ENCODE data around the gene PTPRK.

PTPRK gene

DNA sequence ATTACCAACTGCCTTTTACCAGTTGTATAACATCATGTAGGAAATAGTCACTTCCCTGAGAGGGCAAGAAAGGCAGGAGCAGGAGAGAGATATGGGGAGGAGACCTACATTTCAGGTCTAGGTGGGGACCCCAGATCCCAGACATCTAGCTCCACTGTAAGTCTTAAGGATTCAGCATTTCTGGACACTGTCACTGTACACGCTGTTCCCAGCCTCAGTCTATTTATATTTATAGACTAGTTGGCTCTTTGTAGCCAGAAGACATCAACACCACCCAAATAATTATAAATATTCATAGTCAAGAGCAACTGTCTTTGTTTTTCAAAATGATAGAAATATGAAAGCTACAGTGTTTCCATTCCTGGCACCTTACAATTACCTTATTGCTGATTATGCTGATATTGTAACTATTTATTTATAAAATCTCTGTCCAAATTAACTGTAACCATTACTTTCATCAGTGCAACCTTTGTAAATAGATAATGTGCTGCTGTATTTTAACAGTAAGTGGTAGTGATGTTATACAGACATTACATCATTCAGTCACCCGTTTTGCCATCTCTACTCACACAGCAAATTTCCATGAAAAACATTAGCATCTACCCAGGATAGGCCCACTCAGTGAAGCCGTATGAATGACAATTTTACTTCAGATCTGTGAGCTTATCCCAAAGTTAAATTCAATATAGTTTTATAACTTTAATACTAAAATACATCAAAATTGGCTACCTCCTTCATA lies 162.8 kb downstream of the PTPRK start:
- no peak overlapping the region for H3K4me2 ChIP-seq (ENCODE audit: insufficient read depth, low read length, poor library complexity, severe bottlenecking)
- no peak overlapping the region for H4K8ac ChIP-seq (ENCODE audit: low read depth, low read length)
- no peak overlapping the region for H3K27ac ChIP-seq (replicated peaks; ENCODE audit: low read length)
- DNase-seq (ENCODE audit: low spot score): no peak
- H3K36me3 ChIP-seq (replicated peaks in 1 of 2; ENCODE audit: control insufficient read depth in 2 of 2, insufficient read depth in 2 of 2, low read length in 2 of 2): no peaks in the 10 kb centered on the region
- H4K91ac ChIP-seq (ENCODE audit: low read depth, low read length, poor library complexity): no peak overlapping the region
- H2BK5ac ChIP-seq (ENCODE audit: low read length): no peak overlapping the region
- H3K4me1 ChIP-seq (ENCODE audit: control insufficient read depth in 2 of 2, insufficient read depth in 1 of 2, low read depth in 1 of 2, low read length in 2 of 2): peaks cover 0 to 3% of the 10 kb centered on the region in 2 donors
- H3K4ac ChIP-seq (ENCODE audit: low read length): no peak overlapping the region
- no peaks in the 10 kb centered on the region for H3K9me3 ChIP-seq (replicated peaks in 1 of 2; ENCODE audit: control insufficient read depth in 2 of 2, insufficient read depth in 1 of 2, low read depth in 1 of 2, low read length in 2 of 2)
- H3K4me3 ChIP-seq (ENCODE audit: low read length in 2 of 2): no peak overlapping the region
- no peak overlapping the region for H3K23ac ChIP-seq (ENCODE audit: low read depth, low read length, poor library complexity)
- H3K79me1 ChIP-seq (ENCODE audit: low read depth, low read length): no peaks in the 10 kb centered on the region
- H2BK120ac ChIP-seq (ENCODE audit: low read depth, low read length): no peak overlapping the region
- no peak overlapping the region for H2AFZ ChIP-seq (ENCODE audit: low read length)
- H3K14ac ChIP-seq (ENCODE audit: low read length): no peak overlapping the region
- H2BK15ac ChIP-seq (ENCODE audit: low read length): no peak overlapping the region
- H3K27me3 ChIP-seq (ENCODE audit: control insufficient read depth in 3 of 3, insufficient read depth in 3 of 3, low read depth in 1 of 3, low read length in 3 of 3): no peaks in the 10 kb centered on the region
- no CpG with 5 or more reads among the region's 3 CpGs for WGBS, 2 donors (ENCODE audit: extremely low coverage in 2 of 2, insufficient read length in 2 of 2, insufficient replicate concordance in 1 of 2)
- no peak overlapping the region for H3K18ac ChIP-seq (ENCODE audit: low read length)
- H3K9ac ChIP-seq (ENCODE audit: low read depth, low read length, poor library complexity): no peak overlapping the region
- H2AK5ac ChIP-seq (ENCODE audit: low read depth, low read length): no peak overlapping the region
- no peak overlapping the region for H2BK12ac ChIP-seq (ENCODE audit: low read length)

- no peaks in the 10 kb centered on the region for H3K9me3 ChIP-seq (replicated peaks in 1 of 2; ENCODE audit: control insufficient read depth in 2 of 2, insufficient read depth in 1 of 2, low read depth in 1 of 2, low read length in 2 of 2)
- H2BK5ac ChIP-seq (ENCODE audit: low read length): no peak overlapping the region
- H3K36me3 ChIP-seq (replicated peaks in 1 of 2; ENCODE audit: control insufficient read depth in 2 of 2, insufficient read depth in 2 of 2, low read length in 2 of 2): no peaks in the 10 kb centered on the region
- no CpG with 5 or more reads among the region's 1 CpG for WGBS, 2 donors (ENCODE audit: extremely low coverage in 2 of 2, insufficient read length in 2 of 2, insufficient replicate concordance in 1 of 2)
- no peak overlapping the region for H2BK12ac ChIP-seq (ENCODE audit: low read length)
- H2AK5ac ChIP-seq (ENCODE audit: low read depth, low read length): no peak overlapping the region
- no peak overlapping the region for H3K9ac ChIP-seq (ENCODE audit: low read depth, low read length, poor library complexity)
- H2AFZ ChIP-seq (ENCODE audit: low read length): no peak overlapping the region
- no peak overlapping the region for H4K91ac ChIP-seq (ENCODE audit: low read depth, low read length, poor library complexity)
- H3K4me1 ChIP-seq (ENCODE audit: control insufficient read depth in 2 of 2, insufficient read depth in 1 of 2, low read depth in 1 of 2, low read length in 2 of 2): no peaks in the 10 kb centered on the region
- DNase-seq (ENCODE audit: low spot score): no peak
- no peak overlapping the region for H3K14ac ChIP-seq (ENCODE audit: low read length)
- H3K79me1 ChIP-seq (ENCODE audit: low read depth, low read length): no peaks in the 10 kb centered on the region
- no peak overlapping the region for H2BK120ac ChIP-seq (ENCODE audit: low read depth, low read length)
- no peak overlapping the region for H3K23ac ChIP-seq (ENCODE audit: low read depth, low read length, poor library complexity)
- no peak overlapping the region for H2BK15ac ChIP-seq (ENCODE audit: low read length)
- no peak overlapping the region for H3K4me3 ChIP-seq (ENCODE audit: low read length in 2 of 2)
- H3K4ac ChIP-seq (ENCODE audit: low read length): no peak overlapping the region
- H4K8ac ChIP-seq (ENCODE audit: low read depth, low read length): no peak overlapping the region
- H3K18ac ChIP-seq (ENCODE audit: low read length): no peak overlapping the region
- H3K27ac ChIP-seq (replicated peaks; ENCODE audit: low read length): no peak overlapping the region
- no peaks in the 10 kb centered on the region for H3K27me3 ChIP-seq (ENCODE audit: control insufficient read depth in 3 of 3, insufficient read depth in 3 of 3, low read depth in 1 of 3, low read length in 3 of 3)
- H3K4me2 ChIP-seq (ENCODE audit: insufficient read depth, low read length, poor library complexity, severe bottlenecking): no peak overlapping the region
Measured at GRCh38 chr6:128352366-128352765, 168.0 kb downstream of the PTPRK start.

DNA sequence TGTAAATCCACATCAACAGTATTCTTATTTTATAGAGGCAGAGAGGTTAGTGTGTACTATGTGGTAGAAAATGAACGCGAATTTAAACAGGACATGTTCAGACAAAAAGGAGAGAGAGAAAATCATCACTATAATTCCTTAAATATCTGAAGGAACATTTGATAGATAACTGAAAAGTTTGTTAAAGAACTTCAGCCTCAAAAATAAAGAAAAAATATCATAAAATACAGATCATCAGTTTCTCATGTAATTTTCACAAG lies 169.2 kb downstream of the PTPRK start:
- Histone ChIP-seq H3K18ac (ENCODE audit: low read length) (no peak overlapping the region), H4K8ac (ENCODE audit: low read depth, low read length) (no peak overlapping the region), H2AFZ (ENCODE audit: low read length) (no peak overlapping the region), H3K23ac (ENCODE audit: low read depth, low read length, poor library complexity) (no peak overlapping the region), H3K14ac (ENCODE audit: low read length) (no peak overlapping the region), H2BK5ac (ENCODE audit: low read length) (no peak overlapping the region), H2BK15ac (ENCODE audit: low read length) (no peak overlapping the region), H3K4me2 (ENCODE audit: insufficient read depth, low read length, poor library complexity, severe bottlenecking) (no peak overlapping the region), H2BK12ac (ENCODE audit: low read length) (no peak overlapping the region), H3K27ac (replicated peaks; ENCODE audit: low read length) (no peak overlapping the region), H3K9ac (ENCODE audit: low read depth, low read length, poor library complexity) (no peak overlapping the region), H4K91ac (ENCODE audit: low read depth, low read length, poor library complexity) (no peak overlapping the region), H3K9me3 (replicated peaks in 1 of 2; ENCODE audit: control insufficient read depth in 2 of 2, insufficient read depth in 1 of 2, low read depth in 1 of 2, low read length in 2 of 2) (no peaks in the 10 kb centered on the region), H2BK120ac (ENCODE audit: low read depth, low read length) (no peak overlapping the region), H3K4me3 (ENCODE audit: low read length in 2 of 2) (no peak overlapping the region), H3K36me3 (replicated peaks in 1 of 2; ENCODE audit: control insufficient read depth in 2 of 2, insufficient read depth in 2 of 2, low read length in 2 of 2) (no peaks in the 10 kb centered on the region), H2AK5ac (ENCODE audit: low read depth, low read length) (no peak overlapping the region), H3K27me3 (ENCODE audit: control insufficient read depth in 3 of 3, insufficient read depth in 3 of 3, low read depth in 1 of 3, low read length in 3 of 3) (no peaks in the 10 kb centered on the region), H3K79me1 (ENCODE audit: low read depth, low read length) (no peaks in the 10 kb centered on the region), H3K4ac (ENCODE audit: low read length) (no peak overlapping the region), H3K4me1 (ENCODE audit: control insufficient read depth in 2 of 2, insufficient read depth in 1 of 2, low read depth in 1 of 2, low read length in 2 of 2) (no peaks in the 10 kb centered on the region)
- WGBS, 2 donors (ENCODE audit: extremely low coverage in 2 of 2, insufficient read length in 2 of 2, insufficient replicate concordance in 1 of 2): no CpG with 5 or more reads among the region's 2 CpGs
- no peak for DNase-seq (ENCODE audit: low spot score)

DNA sequence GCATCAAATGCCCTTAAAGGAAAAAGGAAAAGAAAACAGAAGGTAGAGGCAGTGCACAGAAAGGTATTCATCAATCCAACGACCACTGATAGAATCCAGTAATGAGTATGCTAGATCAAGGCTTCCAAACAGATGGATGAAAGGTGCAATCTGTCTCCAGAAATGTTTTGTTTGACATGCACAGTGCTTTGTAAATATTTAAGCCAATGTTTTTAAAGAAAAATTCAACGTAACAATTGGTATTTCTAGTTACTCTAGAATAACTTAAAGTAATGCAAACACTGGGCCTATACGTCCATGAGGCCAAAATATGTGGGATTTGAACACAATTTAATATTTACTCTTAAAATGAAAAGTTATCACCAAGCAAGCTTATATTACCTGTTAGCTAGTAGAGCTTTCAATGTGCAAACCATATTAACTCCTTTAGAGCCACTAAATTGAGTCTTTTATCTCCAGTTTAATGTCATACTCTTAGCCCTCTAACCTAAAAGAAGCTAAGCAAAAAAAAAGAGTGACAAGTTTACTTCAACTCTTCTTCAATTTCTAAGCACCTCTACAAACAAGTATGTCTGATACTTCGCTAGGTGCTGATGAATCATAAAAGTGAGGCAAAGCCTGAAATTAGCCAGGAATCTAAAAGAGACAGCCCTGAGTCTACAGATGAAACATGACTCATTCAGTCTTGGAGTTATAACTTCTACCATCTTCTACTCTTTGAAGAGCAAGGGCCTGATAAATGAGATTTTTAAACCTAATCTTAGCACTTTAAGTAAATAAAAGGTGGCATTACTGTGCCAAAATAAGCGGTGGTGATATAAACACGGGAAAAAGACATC lies 169.8 kb downstream of the PTPRK start:
- Histone ChIP-seq H2AK5ac (ENCODE audit: low read depth, low read length) (no peak overlapping the region), H2BK12ac (ENCODE audit: low read length) (no peak overlapping the region), H2BK15ac (ENCODE audit: low read length) (no peak overlapping the region), H3K27me3 (ENCODE audit: control insufficient read depth in 3 of 3, insufficient read depth in 3 of 3, low read depth in 1 of 3, low read length in 3 of 3) (no peaks in the 10 kb centered on the region), H2AFZ (ENCODE audit: low read length) (no peak overlapping the region), H3K4ac (ENCODE audit: low read length) (no peak overlapping the region), H3K9ac (ENCODE audit: low read depth, low read length, poor library complexity) (no peak overlapping the region), H3K23ac (ENCODE audit: low read depth, low read length, poor library complexity) (no peak overlapping the region), H3K27ac (replicated peaks; ENCODE audit: low read length) (no peak overlapping the region), H2BK5ac (ENCODE audit: low read length) (no peak overlapping the region), H3K18ac (ENCODE audit: low read length) (no peak overlapping the region), H4K8ac (ENCODE audit: low read depth, low read length) (no peak overlapping the region), H3K4me2 (ENCODE audit: insufficient read depth, low read length, poor library complexity, severe bottlenecking) (no peak overlapping the region), H3K4me3 (ENCODE audit: low read length in 2 of 2) (no peak overlapping the region), H4K91ac (ENCODE audit: low read depth, low read length, poor library complexity) (no peak overlapping the region), H3K9me3 (replicated peaks in 1 of 2; ENCODE audit: control insufficient read depth in 2 of 2, insufficient read depth in 1 of 2, low read depth in 1 of 2, low read length in 2 of 2) (no peaks in the 10 kb centered on the region), H3K14ac (ENCODE audit: low read length) (no peak overlapping the region), H3K79me1 (ENCODE audit: low read depth, low read length) (no peaks in the 10 kb centered on the region), H3K36me3 (replicated peaks in 1 of 2; ENCODE audit: control insufficient read depth in 2 of 2, insufficient read depth in 2 of 2, low read length in 2 of 2) (no peaks in the 10 kb centered on the region), H3K4me1 (ENCODE audit: control insufficient read depth in 2 of 2, insufficient read depth in 1 of 2, low read depth in 1 of 2, low read length in 2 of 2) (no peaks in the 10 kb centered on the region), H2BK120ac (ENCODE audit: low read depth, low read length) (no peak overlapping the region)
- DNase-seq (ENCODE audit: low spot score): no peak
- WGBS, 2 donors (ENCODE audit: extremely low coverage in 2 of 2, insufficient read length in 2 of 2, insufficient replicate concordance in 1 of 2): no CpG with 5 or more reads among the region's 6 CpGs
